HG02623 (cell line): Measurements from ENCODE around the gene SPHK2.
"Not testable (repeated sequence)": the region's sequence is repeated elsewhere in the genome, so short reads cannot be mapped to it uniquely, and the experiment has no call there.

Experiments used
- ATAC-seq: cut with Tn5 transposase; IDR thresholded peaks from one replicate; pipeline ENCODE4 v1.9.1; 2021; ENCODE audit warnings: moderate library complexity; ENCODE audit not compliant: unreplicated experiment

SPHK2 gene

GRCh38 chr19:48676887-48677286, 57.6 kb downstream of the SPHK2 start:
- ATAC-seq = no peak

- ATAC-seq = no peak
Observed at GRCh38 chr19:48678201-48678600, 58.9 kb downstream of the SPHK2 start.

- not testable (repeated sequence) for ATAC-seq
Observed at GRCh38 chr19:48680006-48680405, 60.7 kb downstream of the SPHK2 start.
